GM18868 (cell line): Measurements from ENCODE around the gene SHISA7.
"Not testable (repeated sequence)": the region's sequence is repeated elsewhere in the genome, so short reads cannot be mapped to it uniquely, and the experiment has no call there.

Experiments used
- ATAC-seq: cut with Tn5 transposase; IDR thresholded peaks from one replicate; pipeline ENCODE4 v1.9.1; 2021; ENCODE audit warnings: mild to moderate bottlenecking, moderate library complexity; ENCODE audit not compliant: unreplicated experiment

SHISA7 gene

DNA sequence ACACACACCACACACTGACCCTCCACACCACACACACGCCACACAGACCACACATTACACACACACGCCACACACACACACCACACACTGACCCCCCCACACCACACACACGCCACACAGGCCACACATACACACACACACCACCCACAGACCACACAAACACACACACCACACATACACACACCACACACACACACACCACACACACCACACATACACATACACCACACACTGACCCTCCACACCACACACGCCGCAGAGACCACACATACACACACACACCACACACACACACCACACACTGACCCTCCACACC is 5.0 kb upstream of the SHISA7 start:
- not testable (repeated sequence) for ATAC-seq

DNA sequence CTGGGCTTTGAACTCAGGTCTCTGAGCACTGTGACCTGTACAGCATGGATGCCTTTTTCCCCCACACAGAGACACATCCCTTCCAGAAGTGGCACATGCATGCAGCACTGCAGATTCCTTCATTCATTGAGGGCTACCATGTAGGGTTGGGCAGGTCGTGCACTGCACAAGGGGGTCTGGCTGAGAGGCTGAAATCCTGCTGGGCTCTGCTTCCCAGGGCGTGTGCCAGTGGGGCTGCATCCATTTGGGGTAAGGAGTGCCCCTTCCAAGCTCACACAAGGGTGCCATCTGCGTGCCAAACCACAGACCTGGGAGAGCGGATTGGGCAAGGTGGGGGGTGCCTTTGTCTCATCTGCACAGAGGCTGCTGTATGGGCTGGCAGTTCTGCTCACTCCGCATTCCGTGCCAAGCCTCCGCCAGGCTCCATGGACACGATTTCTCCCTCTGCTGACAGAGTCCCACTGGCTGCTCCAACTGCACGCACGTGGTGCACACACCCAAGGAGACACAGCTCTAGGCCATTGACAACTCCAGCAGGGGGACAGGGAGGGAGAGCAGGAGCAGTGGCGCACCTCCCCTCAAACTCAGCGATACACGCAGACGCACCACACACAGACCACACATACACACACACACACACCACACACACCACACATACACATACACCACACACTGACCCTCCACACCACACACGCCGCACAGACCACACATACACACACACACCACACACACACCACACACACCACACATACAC is 4.5 kb upstream of the SHISA7 start:
- ATAC-seq = no peak

DNA sequence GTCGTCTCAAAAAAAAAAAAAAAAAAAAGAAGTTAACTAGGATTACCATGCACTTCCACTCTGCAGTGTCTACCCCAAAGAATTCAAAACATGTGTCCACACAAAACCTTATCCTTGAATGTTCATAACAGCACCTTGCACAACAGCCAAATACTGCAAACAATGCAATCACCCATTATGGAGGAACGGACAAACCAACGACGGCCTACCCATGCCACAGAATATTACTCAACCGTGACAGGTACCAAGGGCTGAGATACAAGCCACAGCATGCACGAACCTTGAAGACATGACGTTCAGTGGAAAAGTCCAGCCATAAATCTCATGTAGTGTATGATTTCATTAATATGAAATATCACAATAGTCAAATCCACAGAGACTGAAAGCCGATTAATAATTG is 3.0 kb upstream of the SHISA7 start:
- no peak for ATAC-seq

DNA sequence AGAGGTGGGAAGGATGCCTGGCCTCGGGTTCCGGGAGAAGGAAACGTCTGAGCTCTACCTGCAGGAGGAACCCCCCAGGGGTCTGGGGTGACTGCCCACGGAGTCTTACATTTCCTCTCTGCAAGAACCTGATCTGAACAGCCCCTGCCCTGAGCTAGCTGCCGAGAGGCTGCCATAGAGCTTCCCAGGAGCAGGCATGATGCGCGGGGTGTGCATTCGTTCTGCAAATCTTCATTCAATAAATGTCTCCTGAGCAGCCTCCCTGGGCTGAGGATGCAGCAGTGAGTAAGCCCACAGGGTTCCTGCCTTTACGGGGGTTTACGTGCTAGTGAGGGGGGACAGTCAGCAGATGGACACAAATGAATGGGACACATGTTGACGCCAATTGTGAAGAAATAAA is 1.5 kb upstream of the SHISA7 start:
- ATAC-seq = no peak

DNA sequence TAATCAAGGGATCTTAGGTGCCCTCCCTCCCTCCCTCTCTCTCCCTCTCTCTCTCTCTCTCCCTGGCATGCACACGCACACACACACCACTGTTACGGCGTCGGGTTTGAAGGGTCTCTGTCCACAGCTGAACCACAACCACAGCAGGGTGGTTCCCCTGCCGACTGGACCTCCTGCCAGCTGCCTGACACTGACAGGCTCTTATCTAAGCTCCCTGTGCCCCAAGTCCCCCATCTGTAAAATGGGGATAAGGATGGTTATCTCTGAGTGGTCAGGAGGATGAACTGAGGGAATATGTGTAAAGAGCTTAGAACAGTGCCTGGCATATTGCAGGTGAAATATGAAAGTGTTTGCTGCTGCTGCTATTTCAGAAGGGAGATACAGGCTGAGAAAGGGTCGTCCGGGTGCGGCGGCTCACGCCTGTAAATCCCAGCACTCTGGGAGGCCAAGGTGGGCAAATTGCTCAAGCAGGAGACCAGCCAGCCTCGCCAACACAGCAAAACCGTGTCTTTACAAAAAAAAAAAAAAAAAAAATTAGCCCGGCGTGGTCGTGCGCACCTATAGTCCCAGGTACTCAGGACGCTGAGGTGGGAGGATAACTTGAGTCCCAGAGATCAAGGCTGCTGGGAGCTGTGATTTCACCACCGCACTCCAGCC is 852 bp upstream of the SHISA7 start:
- ATAC-seq = no peak

DNA sequence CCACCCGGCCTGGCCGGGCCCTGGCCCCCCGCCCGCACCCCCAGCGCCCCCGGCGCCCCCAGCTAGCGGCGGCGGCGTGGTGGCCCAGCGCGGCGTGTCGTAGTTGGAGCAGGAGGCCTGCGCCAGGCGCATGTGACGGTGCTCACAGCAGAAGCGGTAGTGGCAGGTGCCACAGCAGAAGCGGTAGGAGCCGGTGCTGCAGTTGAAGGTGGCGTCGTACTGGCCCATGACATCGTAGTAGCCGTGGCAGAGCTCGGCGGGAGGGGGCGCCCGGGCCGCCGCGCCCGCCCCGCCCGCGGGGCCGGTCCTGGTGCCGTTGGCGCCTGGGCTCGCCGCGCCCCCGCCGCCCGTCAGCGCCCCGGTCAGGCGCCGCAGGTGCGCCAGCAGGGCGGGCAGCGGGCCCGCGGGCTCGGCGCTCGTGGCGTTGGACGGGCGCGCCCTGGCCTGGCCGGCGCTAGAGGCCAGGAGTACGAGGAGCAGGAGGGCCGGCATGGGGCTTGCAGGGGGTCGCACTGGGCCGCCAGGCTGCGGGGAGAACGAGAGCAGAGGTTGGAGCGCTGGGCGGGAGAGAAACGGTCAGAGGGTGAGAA is 633 bp downstream of the SHISA7 start:
- ATAC-seq = no peak

DNA sequence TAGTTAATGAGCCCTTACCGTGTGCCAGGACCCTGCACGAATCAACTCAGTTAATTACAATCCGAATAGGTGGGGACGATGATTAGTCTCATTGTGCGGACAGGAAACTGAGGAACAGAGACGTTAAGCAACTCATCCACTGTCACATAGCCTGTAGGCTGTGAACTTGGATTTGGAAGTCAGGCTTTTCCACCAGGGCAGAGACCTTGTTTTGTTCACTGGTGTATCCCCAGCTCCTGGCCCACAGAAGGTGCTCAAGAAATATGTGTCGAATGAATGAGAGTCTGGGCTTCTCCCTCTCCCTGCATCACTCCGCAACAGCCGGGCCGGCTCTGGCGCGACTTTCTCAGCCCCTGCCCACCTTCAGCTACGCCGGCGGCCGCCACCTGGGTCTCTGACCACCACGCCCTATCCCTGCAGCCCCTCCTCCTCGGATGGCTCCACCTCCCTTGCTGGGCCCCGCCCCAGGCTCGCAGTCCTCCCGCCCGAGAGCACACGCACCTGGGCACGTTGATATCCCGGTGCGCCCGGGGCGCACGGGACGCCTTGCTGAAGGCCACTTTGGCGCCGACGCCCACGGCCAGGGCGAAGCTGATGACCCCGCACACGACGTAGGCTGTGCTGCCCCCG is 1.3 kb downstream of the SHISA7 start:
- ATAC-seq = no peak

DNA sequence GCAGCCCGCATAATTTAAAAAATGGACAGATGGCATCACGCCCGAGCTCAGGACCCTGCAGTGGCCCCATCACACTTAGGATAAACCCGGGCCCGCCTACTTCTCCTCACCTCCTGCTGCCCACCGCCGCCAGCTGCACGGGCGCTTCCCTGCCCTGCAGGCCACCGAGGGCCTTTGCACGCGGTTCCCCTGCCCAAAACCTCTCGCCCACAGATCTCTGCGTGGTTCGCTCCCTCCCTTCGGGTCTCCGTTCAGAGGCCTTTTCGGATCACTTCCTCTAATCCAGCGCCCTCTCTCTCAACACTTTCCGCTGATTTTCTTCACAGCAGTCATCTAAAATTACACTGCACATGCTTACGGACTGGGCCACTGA is 1.8 kb downstream of the SHISA7 start:
- ATAC-seq = no peak

DNA sequence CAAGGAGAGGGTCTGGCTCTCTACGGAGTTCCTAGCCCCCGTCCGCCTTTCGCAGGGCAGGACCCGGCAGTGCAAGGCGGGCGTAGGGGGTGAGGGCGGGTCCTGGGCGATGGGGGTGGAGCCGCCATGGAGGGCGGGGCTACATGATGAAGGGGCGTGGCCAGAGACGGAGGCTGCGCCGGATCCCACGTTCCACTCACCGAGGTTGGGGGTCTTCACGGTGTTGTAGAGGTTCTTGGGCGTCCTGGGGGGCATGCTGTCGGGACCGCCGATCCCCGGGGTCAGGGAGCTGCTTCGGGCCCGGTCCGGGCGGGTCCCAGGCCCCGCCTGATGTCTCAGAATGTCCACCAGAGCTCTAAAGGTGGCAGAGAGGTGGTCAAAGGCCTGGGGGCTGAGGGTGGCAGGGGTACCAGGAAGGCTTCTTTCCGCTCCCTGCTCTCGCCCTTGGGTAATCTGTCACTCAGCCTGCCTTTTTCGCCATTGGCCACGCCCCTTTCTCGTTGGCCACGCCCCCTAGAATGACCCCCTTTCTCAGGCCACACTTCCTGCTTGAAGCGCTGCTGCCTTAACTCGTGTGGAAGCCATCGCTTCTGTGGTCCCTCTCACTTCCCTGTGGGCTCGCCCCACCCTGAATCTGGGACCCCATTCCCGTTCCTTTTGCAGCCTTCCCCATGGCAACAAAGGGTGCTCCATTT is 2.5 kb downstream of the SHISA7 start:
- no peak for ATAC-seq

DNA sequence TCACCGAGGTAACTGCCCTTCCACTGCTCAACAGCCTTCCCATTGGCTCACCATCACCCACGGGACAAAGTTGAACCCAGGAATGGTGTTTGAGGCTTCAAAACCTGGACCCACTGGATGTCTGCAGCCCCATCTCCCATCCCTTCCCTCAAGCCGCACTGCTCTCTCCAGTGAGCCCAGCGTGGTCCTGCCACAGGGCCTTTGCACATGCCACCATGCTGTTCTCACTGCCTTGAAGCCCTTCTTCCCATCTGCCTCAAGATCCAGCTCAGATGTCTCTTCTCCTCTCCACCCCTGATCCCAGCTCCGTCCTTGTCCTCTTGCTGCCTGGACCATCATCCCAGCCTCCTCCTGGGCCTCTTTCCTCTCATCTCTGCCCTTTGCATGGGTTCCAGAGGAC is 4.0 kb downstream of the SHISA7 start:
- no peak for ATAC-seq

DNA sequence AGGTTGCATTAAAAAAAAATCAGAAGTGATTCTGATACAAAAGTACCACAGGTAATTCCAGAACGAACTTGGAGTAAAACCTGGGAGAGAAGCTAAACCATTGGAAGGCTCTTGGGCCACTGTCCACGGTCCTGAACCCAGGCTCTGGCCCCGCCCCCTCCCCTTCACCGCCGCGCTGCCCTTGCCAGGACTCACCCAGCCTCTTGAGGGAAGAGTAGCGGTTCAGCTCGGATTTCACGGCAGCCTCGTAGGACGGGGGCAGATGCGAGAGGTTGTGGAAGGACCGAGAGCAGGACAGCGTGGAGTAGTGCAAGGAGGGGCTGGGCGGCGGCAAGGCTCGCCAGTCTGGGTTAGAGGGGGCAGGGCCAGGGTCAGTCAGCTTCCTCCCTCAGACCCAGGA is 5.7 kb downstream of the SHISA7 start:
- no peak for ATAC-seq

DNA sequence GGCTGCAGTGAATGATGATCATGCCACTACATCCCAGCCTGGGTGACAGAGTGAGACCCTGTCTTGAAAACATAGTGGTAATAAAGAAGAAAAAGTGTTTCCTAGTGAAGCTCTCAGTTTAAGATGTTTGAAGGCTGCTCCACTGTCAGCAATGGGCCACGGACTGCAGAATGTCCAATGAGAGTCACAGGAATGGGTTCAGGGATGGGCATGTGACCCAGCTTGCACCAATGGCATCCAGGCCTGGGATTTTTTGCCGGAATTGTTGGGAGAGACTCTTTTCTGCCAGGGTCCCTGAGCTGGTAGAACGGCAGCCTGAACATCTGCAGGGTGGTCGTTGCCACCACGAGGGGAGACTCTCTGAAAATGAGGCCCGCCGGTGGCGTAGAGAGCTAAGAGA is 6.3 kb downstream of the SHISA7 start:
- no peak for ATAC-seq

DNA sequence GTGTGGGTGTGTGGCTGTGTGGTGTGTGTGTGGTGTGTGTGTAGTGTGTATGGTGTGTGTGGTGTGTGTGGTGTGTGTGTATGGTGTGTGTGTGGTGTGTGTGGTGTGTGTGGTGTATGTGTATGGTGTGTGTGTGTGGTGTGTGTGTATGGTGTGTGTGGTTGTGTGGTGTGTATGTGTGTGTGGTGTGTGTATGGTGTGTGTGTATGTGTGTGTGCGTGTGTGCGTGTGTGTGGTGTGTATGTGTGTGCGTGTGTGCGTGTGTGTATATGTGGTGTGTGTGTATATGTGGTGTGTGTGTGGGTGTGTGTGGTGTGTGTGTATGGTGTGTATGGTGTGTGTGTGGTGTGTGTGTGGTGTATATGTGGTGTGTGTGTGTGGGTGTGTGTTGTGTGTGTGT is 8.1 kb downstream of the SHISA7 start:
- ATAC-seq = no peak

DNA sequence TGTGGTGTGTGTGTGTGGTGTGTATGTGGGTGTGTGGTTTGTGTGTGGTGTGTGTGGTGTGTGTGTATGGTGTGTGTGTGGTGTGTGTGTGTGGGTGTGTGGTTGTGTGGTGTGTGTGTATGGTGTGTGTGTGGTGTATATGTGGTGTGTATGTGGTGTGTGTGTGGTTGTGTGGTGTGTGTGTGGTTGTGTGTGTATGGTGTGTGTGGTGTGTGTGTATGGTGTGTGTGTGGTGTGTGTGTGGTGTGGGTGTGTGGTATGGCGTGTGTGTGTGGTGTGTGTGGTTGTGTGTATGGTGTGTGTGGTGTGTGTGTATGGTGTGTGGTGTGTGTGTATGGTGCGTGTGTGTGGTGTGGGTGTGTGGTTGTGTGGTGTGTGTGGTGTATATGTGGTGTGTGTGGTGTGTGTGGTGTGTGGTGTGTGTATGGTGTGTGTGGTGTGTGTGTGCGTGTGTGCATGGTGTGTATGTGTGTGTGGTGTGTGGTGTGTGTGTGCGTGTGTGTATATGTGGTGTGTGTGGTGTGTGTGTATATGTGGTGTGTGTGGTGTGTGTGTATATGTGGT is 8.7 kb downstream of the SHISA7 start:
- ATAC-seq = no peak

DNA sequence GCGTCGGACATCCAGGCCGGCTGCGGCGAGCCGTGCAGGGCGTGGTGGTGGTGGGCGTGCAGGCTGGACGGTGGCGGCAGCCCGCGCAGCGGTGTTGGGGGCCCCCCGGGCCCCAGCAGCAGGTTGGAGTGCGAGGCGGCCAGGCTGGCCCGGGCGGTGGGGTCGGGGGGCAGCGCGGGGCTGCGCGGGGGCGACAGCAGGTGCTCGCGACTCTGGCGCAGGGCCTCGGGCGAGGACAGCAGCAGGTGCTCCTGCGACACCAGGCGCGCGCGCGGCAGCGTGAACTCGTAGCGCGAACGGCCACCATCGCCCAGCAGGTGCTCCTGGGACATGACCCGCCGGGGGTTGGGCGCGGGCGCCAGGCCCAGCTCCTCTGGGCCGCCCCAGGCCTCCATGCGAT is 9.8 kb downstream of the SHISA7 start:
- ATAC-seq = no peak

DNA sequence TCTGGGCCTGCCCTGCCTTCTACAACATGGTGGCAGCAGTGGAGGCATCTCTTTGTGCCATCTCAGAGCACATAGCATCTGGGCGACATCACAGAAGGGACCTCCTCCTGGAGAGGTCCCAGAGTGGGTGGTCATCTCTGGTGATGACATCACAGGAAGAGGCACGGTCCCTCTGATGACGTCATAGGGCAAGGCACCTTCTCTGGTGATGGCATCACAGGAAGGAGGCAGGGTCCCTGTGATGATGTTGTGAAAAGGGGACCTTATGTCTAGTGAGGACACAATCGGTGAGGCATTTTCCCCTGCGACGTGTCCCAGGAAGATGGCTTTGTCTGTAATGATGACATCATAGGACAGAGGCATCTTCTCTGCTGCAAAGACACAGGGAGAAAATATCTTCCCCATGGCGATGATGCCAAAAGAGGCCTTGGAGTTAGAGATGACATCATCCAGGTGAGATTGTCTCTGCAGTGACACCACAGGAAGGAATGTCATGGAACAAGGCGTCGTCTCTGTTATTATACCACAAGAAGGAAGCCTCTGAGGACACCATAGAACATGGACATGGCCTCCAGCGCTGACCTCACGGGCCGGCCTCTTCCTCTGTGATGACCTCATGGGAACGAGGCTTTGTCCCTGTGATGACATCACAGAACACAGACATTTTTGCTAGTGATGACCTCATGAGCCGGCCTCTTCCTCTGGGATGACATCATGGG is 10.7 kb downstream of the SHISA7 start:
- no peak for ATAC-seq

DNA sequence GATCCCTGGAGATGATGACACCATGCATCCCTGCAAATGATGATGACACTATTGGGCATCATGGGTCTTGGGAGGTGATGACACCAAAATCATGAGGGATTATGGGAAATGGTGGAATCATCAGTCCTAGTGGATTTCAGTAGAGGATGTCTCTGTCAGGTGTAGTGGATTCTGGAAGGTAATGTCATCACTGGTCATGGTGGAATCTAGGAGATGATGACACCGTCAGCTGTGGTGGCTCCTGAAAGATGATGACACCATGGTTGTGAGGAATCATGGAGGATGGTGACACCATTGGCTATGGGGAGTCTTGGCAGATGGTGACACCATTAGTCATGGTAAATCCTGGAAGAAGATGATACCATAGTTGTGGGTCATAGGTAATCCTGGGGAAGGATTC is 11.9 kb downstream of the SHISA7 start:
- no peak for ATAC-seq

DNA sequence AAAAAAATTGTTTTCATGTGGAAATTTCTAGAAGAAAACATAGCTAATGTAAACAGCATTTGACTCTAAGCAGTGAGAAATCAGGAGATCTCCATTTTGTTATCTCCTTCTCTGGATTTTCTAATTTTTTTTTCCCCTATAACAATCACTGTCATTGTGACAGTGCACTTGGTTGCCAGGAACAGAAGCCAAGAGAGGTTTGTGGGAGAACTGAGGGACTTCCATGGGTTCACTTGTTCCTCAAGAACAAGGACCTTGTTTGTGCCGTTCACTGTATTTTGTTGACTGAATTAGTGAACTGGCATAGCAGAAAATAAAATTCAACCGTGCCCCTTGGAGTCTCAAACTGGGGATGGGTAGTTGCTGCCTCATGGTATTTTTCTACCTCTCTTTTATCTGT is 17.1 kb downstream of the SHISA7 start:
- ATAC-seq = no peak

DNA sequence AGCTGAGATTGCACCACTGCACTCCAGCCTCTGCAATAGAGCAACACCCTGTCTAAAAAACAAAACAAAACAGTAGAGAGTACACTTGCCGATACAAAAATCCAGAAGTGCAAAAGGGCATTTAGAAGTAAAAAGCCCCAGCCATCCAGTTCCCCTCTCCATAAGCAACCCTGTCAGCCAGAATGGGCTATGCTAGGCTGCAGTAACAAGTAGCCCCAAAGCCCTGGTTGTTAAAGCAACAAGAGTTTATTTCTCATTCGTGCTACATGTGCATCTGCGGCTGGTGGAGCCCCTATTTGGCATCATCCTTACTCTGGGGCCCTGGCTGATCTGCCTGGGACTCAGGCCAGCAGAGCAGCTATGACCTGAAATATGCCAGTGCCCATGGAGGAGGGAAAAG is 18.6 kb downstream of the SHISA7 start:
- no peak for ATAC-seq

DNA sequence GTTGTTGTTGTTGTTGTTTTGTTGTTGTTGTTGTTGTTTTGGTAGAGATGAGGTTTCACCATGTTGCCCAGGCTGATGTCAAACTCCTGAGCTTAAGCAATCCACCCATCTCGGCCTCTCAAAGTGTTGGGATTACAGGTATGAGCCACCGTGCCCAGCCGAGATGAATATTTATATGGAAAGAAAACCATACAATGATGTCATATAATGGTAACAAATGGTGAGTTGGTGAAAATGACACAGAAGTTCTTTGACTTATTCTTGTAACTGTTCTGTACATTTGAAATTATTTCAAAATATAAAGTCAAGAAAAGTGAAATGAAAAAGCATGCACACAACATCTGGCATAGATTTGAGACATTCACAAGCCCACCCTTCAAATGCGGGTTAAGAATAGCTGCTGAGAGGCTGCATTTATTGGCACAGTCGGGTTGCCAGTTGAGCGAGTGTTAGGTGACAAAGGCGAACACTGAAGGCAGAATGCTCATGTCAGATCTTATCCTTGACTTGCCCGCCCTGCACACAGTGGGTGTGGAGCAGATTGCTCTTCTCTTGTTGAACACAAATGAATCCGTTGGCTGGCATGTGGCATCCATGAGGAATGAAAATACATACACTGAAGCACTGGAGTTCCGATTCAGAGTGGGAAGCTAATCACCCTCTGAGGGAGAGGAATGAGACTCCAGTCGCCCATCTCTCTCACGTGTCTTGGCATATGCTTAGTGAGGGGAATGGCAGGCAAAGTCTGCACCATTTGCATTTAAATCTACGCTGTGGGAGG is 19.7 kb downstream of the SHISA7 start:
- ATAC-seq = no peak
